ENCODE measurements around the gene PNPLA8. TPM values are rescaled to one million over a fixed set of nuclear protein-coding genes. Genes with fewer than 3 reads are reported as not detected.

Gene PNPLA8
- total RNA-seq, 1 donor from 2014 or later: 18.0 TPM

- no peak for TF ChIP-seq CTCF (IDR thresholded peaks at IDR 0.05; ENCODE audit: unreplicated experiment)
- Mint-ChIP-seq H3K9me3 (no peaks in the 10 kb centered on the region), H3K27ac (no peak overlapping the region), H3K4me3 (no peak overlapping the region), H3K36me3 (no peaks in the 10 kb centered on the region), H3K4me1 (peaks cover 42% of the 10 kb centered on the region), H3K27me3 (ENCODE audit: low read depth) (peaks cover 3% of the 10 kb centered on the region)
- no peak for DNase-seq (ENCODE audit: low spot score in 2 of 2, unreplicated experiment in 2 of 2)
Observed at GRCh38 chr7:108423089-108423989, 102.6 kb downstream of the PNPLA8 start.

- no peak overlapping the region for H3K4me3 Mint-ChIP-seq
- H3K27me3 Mint-ChIP-seq (ENCODE audit: low read depth): peaks cover 3% of the 10 kb centered on the region
- no peaks in the 10 kb centered on the region for H3K36me3 Mint-ChIP-seq
- no peak for TF ChIP-seq CTCF (IDR thresholded peaks at IDR 0.05; ENCODE audit: unreplicated experiment)
- no peaks in the 10 kb centered on the region for H3K9me3 Mint-ChIP-seq
- no peak overlapping the region for H3K27ac Mint-ChIP-seq
- peaks cover 40% of the 10 kb centered on the region for H3K4me1 Mint-ChIP-seq
- no peak for DNase-seq (ENCODE audit: low spot score in 2 of 2, unreplicated experiment in 2 of 2)
Observed at GRCh38 chr7:108421720-108422331, 104.1 kb downstream of the PNPLA8 start.

Other genes starting within 250 kb of the PNPLA8 start
- 5.0 to 6.2 TPM (median 5.7 TPM) in 3 replicates for gene NRCAM, start 69.7 kb downstream of the PNPLA8 start, total RNA-seq
- 23.2 to 28.4 TPM (median 25.9 TPM) in 3 replicates for gene THAP5, start 43.6 kb upstream of the PNPLA8 start, total RNA-seq
- 14.1 to 14.6 TPM (median 14.5 TPM) in 3 replicates for gene DNAJB9, start 43.7 kb upstream of the PNPLA8 start, total RNA-seq